Activated CD8-positive, alpha-beta T cell treated with anti-CD3 and anti-CD28 coated beads for 36 hours (primary cell): ENCODE measurements around the gene ANKFN1. TPM values are rescaled to one million over a fixed set of nuclear protein-coding genes. Genes with fewer than 3 reads are reported as not detected.

Experiments used
- ATAC-seq: fragments of 200-7000 bp; cut with Tn5 transposase; one replicate; pipeline ENCODE4 v1.10.0; 2021; ENCODE audit warnings: mild to moderate bottlenecking, moderate library complexity
- CTCF ChIA-PET: fragments of 350-600 bp; sonication (Branson Sonifier 250); formaldehyde crosslinking; loops from one replicate; lab custom pipeline; 2021; ENCODE audit warnings: antibody characterized with exemption; lab: Charles Lee
- POLR2A ChIA-PET: fragments of 350-600 bp; sonication (Branson Sonifier 250); formaldehyde crosslinking; loops from one replicate; lab custom pipeline; 2021; ENCODE audit warnings: antibody characterized with exemption; lab: Charles Lee
- DNase-seq: peaks from one replicate; pipeline ENCODE4 v3.0.0-alpha.2; 2020
- H3K27ac Mint-ChIP-seq: one replicate; pipeline ENCODE4 v1.8.0; 2021; ENCODE audit warnings: mild to moderate bottlenecking, mixed read lengths
- H3K27me3 Mint-ChIP-seq: one replicate; pipeline ENCODE4 v1.8.0; 2021; ENCODE audit warnings: mixed read lengths
- H3K36me3 Mint-ChIP-seq: one replicate; pipeline ENCODE4 v1.8.0; 2021; ENCODE audit warnings: low read depth, mixed read lengths
- H3K4me1 Mint-ChIP-seq: one replicate; pipeline ENCODE4 v1.8.0; 2021; ENCODE audit warnings: low read depth, mixed read lengths
- H3K4me3 Mint-ChIP-seq: one replicate; pipeline ENCODE4 v1.8.0; 2021; ENCODE audit warnings: mild to moderate bottlenecking, moderate library complexity, mixed read lengths
- H3K9me3 Mint-ChIP-seq: one replicate; pipeline ENCODE4 v1.8.0; 2021; ENCODE audit warnings: mixed read lengths
- CTCF ChIP-seq: fragments of 200-600 bp; IDR thresholded peaks from one replicate; pipeline ENCODE4 v1.8.0; 2022; ENCODE audit warnings: antibody characterized with exemption, mild to moderate bottlenecking
- intact Hi-C: fragments of 100-400 bp; cut with micrococcal nuclease; formaldehyde crosslinking; loops from one replicate; pipeline ENCODE4 v1.10.0; 2022
- total RNA-seq, 2 experiments: library from RNA; stranded (reverse); gene quantifications; one replicate each; pipeline ENCODE4 v1.2.3, GENCODE V29; 2021

The ANKFN1 gene
- total RNA-seq, 2 experiments from 2014 or later = not detected

- ATAC-seq (no peak), DNase-seq (no peak)
- Mint-ChIP-seq H3K36me3 (no peaks in the 10 kb centered on the region), H3K4me3 (no peak overlapping the region), H3K4me1 (no peaks in the 10 kb centered on the region), H3K27ac (no peak overlapping the region), H3K27me3 (peaks cover 6% of the 10 kb centered on the region), H3K9me3 (no peaks in the 10 kb centered on the region)
- no peak for TF ChIP-seq CTCF
- ChIA-PET CTCF (interaction anchor here (1.0 to 1.2 kb wide), 2 partner anchors 11 to 171 kb away, joined by 3 read pairs; no protein-coding TSS in a partner anchor), POLR2A (no interaction called here)
- intact Hi-C loops = no loop called here
These were observed 391.8 kb downstream of the ANKFN1 start for GRCh38 chr17:56545106-56545505.

- peaks cover 6% of the 10 kb centered on the region for H3K27me3 Mint-ChIP-seq
- POLR2A ChIA-PET = no interaction called here
These were observed 392.7 kb downstream of the ANKFN1 start for GRCh38 chr17:56545930-56546329.

DNA sequence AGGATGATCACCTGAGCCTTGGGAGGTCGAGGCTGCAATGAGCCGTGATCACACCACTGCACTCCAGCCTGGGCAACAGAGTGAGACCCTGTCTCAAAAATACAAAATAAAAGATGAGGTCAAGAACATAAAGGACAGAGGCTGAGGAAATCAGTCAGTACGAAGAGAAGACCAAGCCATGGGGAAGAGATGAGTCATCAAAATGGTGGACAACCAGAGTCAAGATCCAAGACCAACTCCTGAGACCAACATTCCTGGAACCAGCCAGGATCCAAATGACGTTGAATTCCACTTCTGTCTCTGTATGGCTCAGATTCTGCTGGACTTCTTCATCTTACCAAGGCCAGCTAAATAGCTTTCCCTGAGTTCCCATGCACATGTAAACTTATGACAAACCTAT is 395.4 kb downstream of the ANKFN1 start:
- no peaks in the 10 kb centered on the region for H3K36me3 Mint-ChIP-seq
- ChIA-PET CTCF (interaction anchor here (0.9 kb wide), 1 partner anchor 167 kb away, joined by 3 read pairs; no protein-coding TSS in a partner anchor), POLR2A (no interaction called here)
- ATAC-seq = no peak
- intact Hi-C loops = no loop called here
- peaks cover 11% of the 10 kb centered on the region for H3K27me3 Mint-ChIP-seq
- H3K27ac Mint-ChIP-seq = no peak overlapping the region
- H3K4me1 Mint-ChIP-seq = no peaks in the 10 kb centered on the region
- TF ChIP-seq CTCF = no peak
- no peak overlapping the region for H3K4me3 Mint-ChIP-seq
- H3K9me3 Mint-ChIP-seq = peaks cover 5% of the 10 kb centered on the region
- no peak for DNase-seq

More at GRCh38 chr17:56545930-56546329, 392.7 kb downstream of the ANKFN1 start:
- CTCF ChIA-PET = no interaction called here
- Mint-ChIP-seq H3K9me3 (no peaks in the 10 kb centered on the region), H3K4me1 (no peaks in the 10 kb centered on the region), H3K27ac (no peak overlapping the region), H3K36me3 (no peaks in the 10 kb centered on the region), H3K4me3 (no peak overlapping the region)
- no peak for DNase-seq
- no peak for TF ChIP-seq CTCF
- intact Hi-C loops = no loop called here
- ATAC-seq = no peak

DNA sequence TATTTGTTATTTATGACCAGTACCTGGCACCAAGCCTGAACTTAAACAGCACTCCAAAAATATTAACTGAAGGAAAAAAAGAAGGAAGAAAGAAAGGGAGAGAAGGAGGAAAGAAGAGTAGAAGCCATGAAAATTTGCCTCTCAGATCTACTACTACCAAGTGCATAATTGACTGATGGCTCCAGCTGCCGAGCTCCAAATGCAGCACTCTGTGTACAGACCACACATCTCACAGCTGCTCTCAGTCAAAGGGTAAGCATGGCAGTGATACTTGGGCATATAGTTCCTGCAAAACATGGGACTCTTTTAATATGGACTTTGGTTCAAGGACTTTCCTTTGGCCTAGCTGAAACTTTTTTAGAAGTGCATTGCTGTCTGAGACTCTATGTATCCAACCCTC is 396.2 kb downstream of the ANKFN1 start:
- Mint-ChIP-seq H3K36me3 (no peaks in the 10 kb centered on the region), H3K4me3 (no peak overlapping the region), H3K27ac (no peak overlapping the region), H3K4me1 (no peaks in the 10 kb centered on the region), H3K27me3 (peaks cover 11% of the 10 kb centered on the region), H3K9me3 (peaks cover 5% of the 10 kb centered on the region)
- intact Hi-C loops = no loop called here
- ATAC-seq (no peak), DNase-seq (no peak)
- CTCF ChIA-PET = no interaction called here
- POLR2A ChIA-PET = no interaction called here
- no peak for TF ChIP-seq CTCF

DNA sequence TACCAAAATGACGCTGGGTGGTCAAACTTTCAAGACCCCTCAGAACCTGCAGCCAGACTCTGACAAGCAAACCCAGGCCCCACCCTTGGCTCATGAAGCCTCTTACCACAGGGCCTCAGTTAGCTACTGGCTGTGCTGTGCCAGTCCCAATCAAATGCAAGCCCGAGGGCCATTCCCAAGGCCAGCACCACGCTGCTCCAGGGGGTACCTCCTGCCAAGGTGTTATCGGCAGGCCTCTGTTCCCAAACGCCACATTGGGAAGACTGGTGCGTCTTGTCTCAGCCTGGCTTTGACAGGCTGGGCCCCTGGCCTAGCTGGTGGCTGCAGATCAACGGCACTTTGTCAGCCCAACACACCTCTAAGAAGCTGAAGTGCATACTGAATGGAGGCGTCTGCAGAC is 404.4 kb downstream of the ANKFN1 start:
- H3K27ac Mint-ChIP-seq = no peak overlapping the region
- TF ChIP-seq CTCF = no peak
- no peak overlapping the region for H3K4me3 Mint-ChIP-seq
- DNase-seq = no peak
- ATAC-seq = no peak
- peaks cover 7% of the 10 kb centered on the region for H3K27me3 Mint-ChIP-seq
- ChIA-PET CTCF (no interaction called here), POLR2A (no interaction called here)
- no peaks in the 10 kb centered on the region for H3K36me3 Mint-ChIP-seq
- H3K9me3 Mint-ChIP-seq = no peaks in the 10 kb centered on the region
- no peaks in the 10 kb centered on the region for H3K4me1 Mint-ChIP-seq
- intact Hi-C loops = no loop called here
